Natural killer cell treated with Interleukin-12 subunit alpha and Interleukin-12 subunit beta and Interleukin-15 and Interleukin-18, amount 100 ng/mL, for 72 hours (primary cell): ENCODE results near the gene SLN. TPM values are rescaled to one million over a fixed set of nuclear protein-coding genes. Genes with fewer than 3 reads are reported as not detected.

Experiments
- ATAC-seq, 2 donors: fragments of 150-1000 bp; cut with Tn5 transposase in 1 of 2; sonication (Bioruptor Pico), chemical (Tn5 transposase) in 1 of 2; 2 replicates each; pipeline ENCODE4 v1.10.0; 2021
- DNase-seq: peaks from one replicate; pipeline ENCODE4 v3.0.0; 2022; ENCODE audit warnings: low spot score
- H3K27ac Mint-ChIP-seq, 2 donors: 1 replicate in 1 of 2; 2 replicates in 1 of 2; pipeline ENCODE4 v1.8.0; 2022; ENCODE audit warnings: mixed read lengths in 2 of 2, mild to moderate bottlenecking in 1 of 2, moderate library complexity in 1 of 2
- H3K27me3 Mint-ChIP-seq, 2 donors: 1 replicate in 1 of 2; 2 replicates in 1 of 2; pipeline ENCODE4 v1.8.0; 2022; ENCODE audit warnings: mixed read lengths in 2 of 2
- H3K36me3 Mint-ChIP-seq: one replicate; pipeline ENCODE4 v1.8.0; 2022; ENCODE audit warnings: mixed read lengths
- H3K4me1 Mint-ChIP-seq, 2 donors: 1 replicate in 1 of 2; 2 replicates in 1 of 2; pipeline ENCODE4 v1.8.0; 2022; ENCODE audit warnings: low read depth in 2 of 2, mixed read lengths in 2 of 2, mild to moderate bottlenecking in 1 of 2
- H3K4me3 Mint-ChIP-seq: one replicate; pipeline ENCODE4 v1.8.0; 2022; ENCODE audit warnings: mixed read lengths
- H3K9me3 Mint-ChIP-seq: 2 replicates; pipeline ENCODE4 v1.8.0; 2022; ENCODE audit warnings: mixed read lengths
- total RNA-seq, 2 donors: library from RNA; stranded (reverse); gene quantifications; one replicate each; pipeline ENCODE4 v1.2.3, GENCODE V29; 2022

The SLN gene
- total RNA-seq, 2 donors from 2014 or later = not detected

- ATAC-seq = no peak
- DNase-seq = no peak
- H3K27me3 Mint-ChIP-seq = peaks cover 11 to 17% of the 10 kb centered on the region in 2 donors
- no peaks in the 10 kb centered on the region for H3K36me3 Mint-ChIP-seq
- H3K27ac Mint-ChIP-seq = no peak overlapping the region
- no peaks in the 10 kb centered on the region for H3K9me3 Mint-ChIP-seq
- no peak overlapping the region for H3K4me3 Mint-ChIP-seq
- peaks cover 0 to 3% of the 10 kb centered on the region in 2 donors for H3K4me1 Mint-ChIP-seq
Measured at GRCh38 chr11:107683807-107684206, 28.0 kb downstream of the SLN start.

GRCh38 chr11:107683061-107683460 lies 28.8 kb downstream of the SLN start:
- peaks cover 0 to 5% of the 10 kb centered on the region in 2 donors for H3K4me1 Mint-ChIP-seq
- peaks cover 14 to 19% of the 10 kb centered on the region in 2 donors for H3K27me3 Mint-ChIP-seq
- no peak overlapping the region for H3K27ac Mint-ChIP-seq
- H3K9me3 Mint-ChIP-seq = no peaks in the 10 kb centered on the region
- DNase-seq (no peak), ATAC-seq (no peak)
- H3K4me3 Mint-ChIP-seq = no peak overlapping the region
- no peaks in the 10 kb centered on the region for H3K36me3 Mint-ChIP-seq

DNA sequence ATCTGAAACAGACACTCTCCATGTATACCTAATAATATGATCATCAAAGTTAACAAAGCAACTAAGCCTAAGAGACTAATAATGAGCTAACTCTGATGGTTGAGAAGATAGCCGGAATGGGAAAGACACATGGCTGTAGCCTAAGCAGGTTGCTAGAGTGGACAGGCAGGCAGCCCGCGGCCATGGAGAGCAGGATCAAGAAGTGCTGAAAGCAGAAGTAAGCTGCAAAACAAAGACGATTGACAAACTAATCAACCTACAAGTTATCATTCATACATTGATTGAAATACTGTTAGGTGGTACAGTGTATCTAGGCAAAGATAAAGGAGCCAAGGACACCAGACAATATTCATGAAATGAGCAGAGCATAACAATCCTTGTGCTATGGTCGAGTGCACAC lies 29.3 kb downstream of the SLN start:
- DNase-seq = no peak

DNA sequence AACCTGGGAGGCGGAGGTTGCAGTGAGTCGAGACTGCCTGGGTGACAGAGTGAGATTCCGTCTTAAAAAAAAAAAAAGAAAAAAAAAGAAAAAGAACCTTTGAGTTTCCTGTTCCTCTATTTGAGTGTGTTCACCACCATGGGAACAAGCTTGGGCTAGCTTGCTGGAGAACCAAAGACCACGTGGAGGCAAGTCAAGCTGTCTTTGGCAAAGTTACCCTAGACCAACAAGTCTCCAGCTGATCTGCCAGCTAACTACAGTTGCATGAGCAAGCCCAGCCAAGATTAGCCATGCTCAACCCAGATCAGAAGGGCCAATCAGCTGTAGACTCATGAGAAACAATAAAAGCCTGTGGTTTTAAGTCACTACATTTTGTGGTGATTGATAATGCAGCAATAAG lies 29.7 kb downstream of the SLN start:
- peaks cover 0 to 5% of the 10 kb centered on the region in 2 donors for H3K4me1 Mint-ChIP-seq
- H3K9me3 Mint-ChIP-seq = no peaks in the 10 kb centered on the region
- ATAC-seq (no peak), DNase-seq (no peak)
- H3K27me3 Mint-ChIP-seq = peaks cover 14 to 15% of the 10 kb centered on the region in 2 donors
- H3K27ac Mint-ChIP-seq = no peak overlapping the region
- H3K4me3 Mint-ChIP-seq = no peak overlapping the region
- no peaks in the 10 kb centered on the region for H3K36me3 Mint-ChIP-seq

More for the DNA sequence above, 29.3 kb downstream of the SLN start:
- ATAC-seq = no peak
- Mint-ChIP-seq H3K4me3 (no peak overlapping the region), H3K4me1 (peaks cover 0 to 5% of the 10 kb centered on the region in 2 donors), H3K36me3 (no peaks in the 10 kb centered on the region), H3K27me3 (peaks cover 14 to 16% of the 10 kb centered on the region in 2 donors), H3K9me3 (no peaks in the 10 kb centered on the region), H3K27ac (no peak overlapping the region)

DNA sequence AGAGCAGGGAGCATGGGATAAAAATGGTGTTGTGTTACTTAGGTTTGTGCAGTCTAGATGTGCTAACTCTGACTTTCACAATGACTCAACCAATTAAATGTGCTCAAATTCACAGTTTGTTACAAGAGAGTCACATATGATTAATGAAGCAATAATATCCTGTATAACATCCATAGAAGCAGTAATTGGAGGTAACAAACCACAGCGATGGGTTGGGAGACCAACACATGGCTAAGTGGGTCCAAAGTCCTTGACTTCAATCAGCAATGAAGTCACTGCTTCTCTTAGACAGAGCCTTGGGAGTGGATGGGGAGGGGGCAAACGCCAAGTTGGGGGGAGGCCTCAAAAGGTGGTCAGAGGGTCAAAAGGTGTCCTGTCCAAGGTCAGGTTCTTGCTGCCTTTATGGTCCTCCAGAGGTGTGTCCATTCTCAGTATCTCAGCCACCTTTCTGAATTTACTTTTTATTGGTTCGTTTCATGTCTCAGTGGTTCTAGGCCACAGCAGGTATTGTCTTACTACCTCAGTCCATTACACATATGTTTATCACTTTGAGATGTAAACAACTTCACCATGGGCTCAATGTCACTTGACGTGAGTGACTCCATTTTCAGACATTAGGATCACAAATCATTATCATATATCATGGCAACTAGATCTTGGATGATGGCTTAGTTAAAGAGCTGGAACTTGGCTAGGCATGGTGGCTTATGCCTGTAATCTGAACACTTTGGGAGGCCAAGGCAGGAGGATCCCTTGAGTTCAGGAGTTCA lies 32.4 kb downstream of the SLN start:
- Mint-ChIP-seq H3K27ac (no peak overlapping the region), H3K36me3 (no peaks in the 10 kb centered on the region), H3K4me3 (no peak overlapping the region), H3K27me3 (peaks cover 19 to 21% of the 10 kb centered on the region in 2 donors), H3K9me3 (no peaks in the 10 kb centered on the region), H3K4me1 (peaks cover 0 to 5% of the 10 kb centered on the region in 2 donors)
- no peak for DNase-seq
- ATAC-seq = no peak

DNA sequence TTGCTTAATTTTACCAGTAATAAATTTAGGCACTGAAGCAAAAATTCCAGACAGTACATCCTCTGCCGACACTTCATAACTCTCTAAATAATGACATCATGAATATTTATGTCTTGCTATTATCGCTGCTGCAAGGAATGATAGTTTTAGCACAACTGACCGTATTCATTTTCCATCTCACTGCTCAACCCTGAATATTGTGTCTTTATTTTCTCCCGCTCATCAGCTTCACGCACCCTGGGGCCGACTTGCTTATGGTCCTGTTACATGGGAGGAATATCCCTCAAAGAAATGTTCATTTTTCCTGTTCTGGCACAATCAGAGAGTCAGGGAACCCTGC lies 33.3 kb downstream of the SLN start:
- Mint-ChIP-seq H3K27ac (no peak overlapping the region), H3K4me1 (peaks cover 0 to 5% of the 10 kb centered on the region in 2 donors), H3K4me3 (no peak overlapping the region), H3K36me3 (no peaks in the 10 kb centered on the region), H3K27me3 (peaks cover 19 to 27% of the 10 kb centered on the region in 2 donors), H3K9me3 (no peaks in the 10 kb centered on the region)
- DNase-seq = no peak
- no peak for ATAC-seq

DNA sequence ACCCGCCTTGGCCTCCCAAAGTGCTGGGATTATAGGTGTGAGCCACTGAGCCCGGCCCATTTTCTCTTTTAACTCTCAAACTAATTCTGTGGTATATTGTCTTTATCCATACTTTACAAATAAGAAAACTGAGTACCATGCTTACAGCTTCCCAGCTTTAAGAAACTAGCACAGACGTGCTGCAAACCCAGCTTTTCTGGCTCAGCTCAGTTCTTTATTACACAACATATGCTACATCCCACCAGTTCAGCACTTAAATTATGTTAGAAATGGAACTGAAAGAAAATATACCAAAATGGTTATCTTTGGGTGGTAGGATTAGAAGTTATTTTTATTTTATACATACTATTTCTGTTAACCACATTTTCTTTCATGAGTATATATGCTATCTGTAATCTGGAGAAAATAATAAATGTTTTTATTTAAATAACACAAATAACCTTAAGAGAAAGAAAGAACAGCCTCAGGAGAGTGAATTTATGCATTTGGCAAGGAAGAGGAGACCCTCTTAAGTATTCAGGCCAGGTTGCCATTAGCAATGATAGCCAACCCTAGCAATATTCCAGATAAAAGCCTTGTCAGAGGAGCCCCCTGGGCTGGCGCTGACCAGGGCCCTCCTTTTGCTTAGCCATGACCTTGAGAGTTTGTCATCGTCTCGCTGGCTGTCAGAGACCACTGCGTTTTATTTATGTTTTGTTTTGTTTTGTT lies 33.8 kb downstream of the SLN start:
- no peak for ATAC-seq

DNA sequence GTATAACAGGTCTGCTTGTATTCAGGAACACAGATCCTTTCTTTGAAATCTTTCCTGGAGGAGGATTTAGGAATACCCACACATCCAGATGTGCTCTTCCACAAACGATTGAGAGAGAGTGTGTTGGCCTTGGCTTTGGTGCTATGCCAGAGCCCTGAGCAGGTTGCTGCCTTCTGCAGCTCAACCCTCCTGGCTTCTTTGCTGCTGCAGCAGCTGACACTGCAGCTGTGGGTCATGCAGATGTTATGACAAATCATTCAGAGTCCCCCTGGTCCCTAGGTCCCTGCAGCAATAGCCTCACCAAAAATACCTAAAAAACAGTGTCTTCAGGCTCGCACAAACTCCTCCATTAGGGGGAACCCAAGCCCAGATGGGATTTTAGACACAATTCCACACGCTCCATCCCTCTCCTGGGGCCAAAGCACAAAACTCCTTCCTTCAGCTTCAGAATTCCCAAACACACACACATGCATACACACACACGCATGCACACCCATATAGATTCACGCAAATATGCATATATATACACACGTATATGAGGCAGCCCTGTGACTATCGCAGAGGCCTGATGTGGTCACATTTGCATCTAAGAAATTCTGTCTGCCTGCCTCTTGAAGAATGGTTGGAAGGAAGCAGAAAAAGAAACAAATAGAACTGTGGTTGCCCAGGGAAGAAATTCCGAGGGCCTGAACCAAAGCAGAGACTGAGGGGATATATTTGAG lies 35.4 kb downstream of the SLN start:
- peaks cover 0 to 5% of the 10 kb centered on the region in 2 donors for H3K4me1 Mint-ChIP-seq
- no peak overlapping the region for H3K27ac Mint-ChIP-seq
- no peaks in the 10 kb centered on the region for H3K36me3 Mint-ChIP-seq

More for the DNA sequence above, 33.8 kb downstream of the SLN start:
- Mint-ChIP-seq H3K4me1 (peaks cover 0 to 5% of the 10 kb centered on the region in 2 donors), H3K27me3 (peaks cover 19 to 27% of the 10 kb centered on the region in 2 donors), H3K27ac (no peak overlapping the region), H3K4me3 (no peak overlapping the region), H3K9me3 (no peaks in the 10 kb centered on the region), H3K36me3 (no peaks in the 10 kb centered on the region)
- DNase-seq = no peak

DNA sequence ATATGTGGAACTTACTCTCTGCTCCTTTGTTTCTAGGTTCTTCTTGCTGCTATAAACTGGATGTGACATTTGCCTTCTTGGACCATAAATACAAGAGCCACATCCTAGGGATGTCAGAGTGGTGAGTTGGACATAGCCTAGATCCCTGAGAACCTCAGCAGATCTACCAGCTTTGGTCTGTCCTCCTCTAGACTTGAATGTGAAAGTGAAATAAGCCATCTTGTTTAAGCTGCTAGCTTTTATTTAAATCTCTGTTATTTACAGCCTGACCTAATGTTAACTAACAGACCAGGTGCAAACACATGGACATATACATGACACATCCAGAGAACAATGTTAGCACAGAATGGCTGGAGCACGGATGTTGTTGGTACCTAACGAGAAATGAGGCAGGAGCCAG lies 36.0 kb downstream of the SLN start:
- Mint-ChIP-seq H3K27ac (no peak overlapping the region), H3K36me3 (no peaks in the 10 kb centered on the region), H3K4me3 (no peak overlapping the region), H3K27me3 (peaks cover 20 to 27% of the 10 kb centered on the region in 2 donors), H3K9me3 (no peaks in the 10 kb centered on the region), H3K4me1 (peaks cover 0 to 5% of the 10 kb centered on the region in 2 donors)
- no peak for DNase-seq
- no peak for ATAC-seq

More for the DNA sequence above, 35.4 kb downstream of the SLN start:
- Mint-ChIP-seq H3K4me3 (no peak overlapping the region), H3K9me3 (no peaks in the 10 kb centered on the region), H3K27me3 (peaks cover 20 to 27% of the 10 kb centered on the region in 2 donors)
- DNase-seq (no peak), ATAC-seq (no peak)

DNA sequence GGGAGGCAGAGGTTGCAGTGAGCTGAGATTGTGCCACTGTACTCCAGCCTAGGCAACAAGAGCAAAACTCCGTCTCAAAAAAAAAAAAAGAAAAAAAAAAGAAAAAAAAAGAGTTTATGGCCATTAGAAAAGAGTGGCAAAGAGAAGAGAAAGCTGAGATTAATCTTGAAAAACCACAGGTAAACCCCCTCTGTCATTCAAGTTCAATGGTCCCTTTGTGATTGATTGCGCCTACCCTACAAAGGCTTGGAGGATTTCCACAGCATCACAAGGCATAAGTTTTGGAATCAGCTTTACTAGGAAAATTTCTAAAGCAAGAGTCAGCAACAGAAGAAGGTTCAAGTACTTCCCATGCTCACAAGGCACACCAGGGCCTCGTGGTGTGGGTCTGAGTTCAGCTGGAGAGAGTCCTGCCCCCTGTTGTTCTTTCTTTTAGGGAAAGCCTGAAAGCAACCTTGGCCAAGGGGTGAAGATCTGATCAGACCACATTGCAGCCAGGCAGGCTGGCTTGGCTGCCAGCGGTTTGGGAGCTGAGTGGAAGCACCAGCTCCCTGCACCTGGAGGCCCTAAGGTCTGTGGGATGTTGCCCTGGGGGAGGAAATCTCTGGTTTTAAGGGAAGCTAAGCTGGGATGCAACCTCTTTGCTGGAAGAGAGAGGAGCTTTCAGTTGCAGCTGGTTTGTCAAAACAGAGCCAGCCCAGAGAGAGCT lies 41.8 kb downstream of the SLN start:
- ATAC-seq (no peak), DNase-seq (no peak)
- no peaks in the 10 kb centered on the region for H3K36me3 Mint-ChIP-seq
- H3K4me1 Mint-ChIP-seq = no peaks in the 10 kb centered on the region
- H3K27ac Mint-ChIP-seq = no peak overlapping the region
- no peaks in the 10 kb centered on the region for H3K9me3 Mint-ChIP-seq
- H3K4me3 Mint-ChIP-seq = no peak overlapping the region
- peaks cover 10 to 32% of the 10 kb centered on the region in 2 donors for H3K27me3 Mint-ChIP-seq

DNA sequence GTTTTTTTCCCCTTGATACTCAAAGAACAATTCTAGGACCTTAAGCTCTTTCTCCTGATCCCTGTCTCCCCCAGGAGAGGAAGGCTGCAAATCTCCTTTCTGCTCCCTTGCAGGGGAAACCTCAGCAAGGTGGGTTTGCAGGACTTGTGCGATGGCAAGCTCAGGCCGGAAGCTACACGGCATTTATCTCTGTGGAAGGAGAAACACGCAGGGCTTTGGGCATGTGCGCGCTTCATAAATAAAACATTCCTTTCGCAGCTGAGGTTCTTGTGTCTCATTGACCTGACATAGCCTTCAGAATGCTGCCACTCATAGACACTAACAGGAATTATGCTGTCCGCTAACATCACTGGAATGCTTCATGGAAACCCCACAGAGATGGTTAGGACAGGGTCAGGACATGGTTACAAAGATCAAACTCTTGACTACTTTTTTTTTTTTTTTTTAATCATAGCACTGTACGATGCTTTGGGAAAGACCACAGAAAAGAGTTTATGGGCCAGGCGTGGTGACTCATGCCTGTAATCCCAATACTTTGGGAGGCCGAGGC lies 42.6 kb downstream of the SLN start:
- Mint-ChIP-seq H3K4me3 (no peak overlapping the region), H3K27ac (no peak overlapping the region), H3K9me3 (no peaks in the 10 kb centered on the region), H3K4me1 (no peaks in the 10 kb centered on the region), H3K27me3 (peaks cover 12 to 32% of the 10 kb centered on the region in 2 donors), H3K36me3 (no peaks in the 10 kb centered on the region)
- DNase-seq (no peak), ATAC-seq (no peak)

- no peak overlapping the region for H3K4me3 Mint-ChIP-seq
- no peaks in the 10 kb centered on the region for H3K9me3 Mint-ChIP-seq
Measured at GRCh38 chr11:107666911-107667613, 44.8 kb downstream of the SLN start.

DNA sequence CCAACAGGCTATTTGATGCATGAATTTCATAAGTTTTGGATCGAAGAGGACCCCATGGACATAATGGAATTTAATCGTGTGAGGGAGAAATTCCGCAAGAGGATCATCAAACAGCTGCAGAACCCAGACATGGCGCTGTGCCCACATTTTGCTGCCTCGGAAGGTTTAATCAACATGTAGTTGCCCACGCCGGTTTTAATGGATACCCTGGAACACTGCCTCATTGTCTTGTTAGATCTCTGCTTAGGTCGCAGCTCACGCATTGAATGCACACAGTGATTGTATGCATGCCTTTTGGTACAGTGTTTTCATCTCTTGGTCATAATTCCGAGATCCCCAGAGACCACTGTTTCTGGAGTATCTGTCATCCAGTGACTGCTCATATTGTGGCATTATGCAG lies 46.8 kb downstream of the SLN start:
- Mint-ChIP-seq H3K4me1 (no peaks in the 10 kb centered on the region), H3K4me3 (no peak overlapping the region), H3K27me3 (peaks cover 9 to 27% of the 10 kb centered on the region in 2 donors), H3K9me3 (no peaks in the 10 kb centered on the region), H3K27ac (no peak overlapping the region), H3K36me3 (no peaks in the 10 kb centered on the region)
- ATAC-seq (no peak), DNase-seq (no peak)

More at GRCh38 chr11:107666911-107667613, 44.8 kb downstream of the SLN start:
- H3K27me3 Mint-ChIP-seq = peaks cover 9 to 27% of the 10 kb centered on the region in 2 donors
- H3K27ac Mint-ChIP-seq = no peak overlapping the region
- DNase-seq (no peak), ATAC-seq (no peak)
- no peaks in the 10 kb centered on the region for H3K4me1 Mint-ChIP-seq
- no peaks in the 10 kb centered on the region for H3K36me3 Mint-ChIP-seq
